RCC 7860 (cell line): ENCODE results near the gene BANF1.
A peak's percentile ranks its signal among the peaks of the same experiment; 100 is the strongest.

Experiments used
- DNase-seq: peaks from one replicate; pipeline ENCODE4 v3.0.0-alpha.2; 2015; ENCODE audit warnings: low spot score
- FAIRE-seq: peaks from 2 replicates; lab custom pipeline; 2012; peaks lifted over from hg19 to GRCh38; lab: Jason Lieb, UNC

The BANF1 gene

GRCh38 chr11:66035653-66036333, 33.5 kb downstream of the BANF1 start:
- DNase-seq (no peak), FAIRE-seq (no peak)

GRCh38 chr11:66036334-66036710, 34.0 kb downstream of the BANF1 start:
- FAIRE-seq (no peak), DNase-seq (no peak)

- DNase-seq (no peak), FAIRE-seq (no peak)
These were observed 35.0 kb downstream of the BANF1 start for GRCh38 chr11:66037327-66037726.

GRCh38 chr11:66039765-66040164, 37.5 kb downstream of the BANF1 start:
- FAIRE-seq (no peak), DNase-seq (no peak)

- FAIRE-seq (no peak), DNase-seq (no peak)
These were observed 40.1 kb downstream of the BANF1 start for GRCh38 chr11:66042227-66042995.

- no peak for FAIRE-seq
- DNase-seq = no peak
These were observed 40.9 kb downstream of the BANF1 start for GRCh38 chr11:66042996-66043906.

- FAIRE-seq (no peak), DNase-seq (no peak)
These were observed 42.5 kb downstream of the BANF1 start for GRCh38 chr11:66044757-66045156.

GRCh38 chr11:66045177-66045639, 42.9 kb downstream of the BANF1 start:
- DNase-seq (peak; percentile 32), FAIRE-seq (no peak)

GRCh38 chr11:66046901-66047300, 44.6 kb downstream of the BANF1 start:
- DNase-seq (no peak), FAIRE-seq (no peak)

GRCh38 chr11:66047541-66048365, 45.5 kb downstream of the BANF1 start:
- DNase-seq (no peak), FAIRE-seq (no peak)

GRCh38 chr11:66048547-66049323, 46.4 kb downstream of the BANF1 start, which contains the start of gene GAL3ST3:
TSS of gene GAL3ST3 (minus strand) at chr11:66049161. CDS start at chr11:66045415, 3,746 bp downstream.
- no peak for FAIRE-seq
- DNase-seq = no peak

GRCh38 chr11:66050581-66051231, 48.4 kb downstream of the BANF1 start:
- DNase-seq = no peak
- FAIRE-seq = no peak

GRCh38 chr11:66051371-66051765, 49.1 kb downstream of the BANF1 start:
- DNase-seq (no peak), FAIRE-seq (no peak)

GRCh38 chr11:66051766-66052663, 49.7 kb downstream of the BANF1 start, which contains the start of gene SF3B2:
TSS of gene SF3B2 (plus strand) at chr11:66052364. CDS start at chr11:66052385, 21 bp downstream.
- FAIRE-seq (peak; percentile 24), DNase-seq (peak; percentile 96)

- no peak for FAIRE-seq
- no peak for DNase-seq
These were observed 50.3 kb downstream of the BANF1 start for GRCh38 chr11:66052664-66052982.
